HEK293 (cell line): ENCODE data around the gene IL1A.
A peak's percentile ranks its signal among the peaks of the same experiment; 100 is the strongest.

ENCODE experiments used
- CTCF ChIA-PET: fragments of 350-600 bp; formaldehyde crosslinking; extraction: SDS; loops from one replicate; lab custom pipeline; 2021; ENCODE audit warnings: antibody characterized with exemption; lab: Yijun Ruan, JAX
- POLR2A ChIA-PET: fragments of 300-600 bp; formaldehyde crosslinking; extraction: SDS; loops from one replicate; lab custom pipeline; 2020; ENCODE audit warnings: antibody characterized with exemption, inconsistent platforms; lab: Yijun Ruan, JAX
- H3K27ac ChIP-seq: fragments of 200-500 bp; sonication (Bioruptor generic); 2 replicates; pipeline ENCODE4 v1.5.1; 2014; ENCODE audit warnings: low read depth, low read length, control low read depth, inconsistent platforms; ENCODE audit errors: extremely low read depth
- H3K36me3 ChIP-seq, 2 experiments: fragments of 200-500 bp in 1 of 2; sonication (Bioruptor generic) in 1 of 2; 1 replicate in 1 of 2; 2 replicates in 1 of 2; pipeline ENCODE4 v1.5.1; 2014 to 2017; ENCODE audit warnings: inconsistent platforms in 2 of 2, low read length in 2 of 2; ENCODE audit not compliant: control insufficient read depth in 2 of 2, insufficient read depth in 1 of 2
- H3K4me1 ChIP-seq: fragments of 200-500 bp; sonication (Bioruptor generic); 2 replicates; pipeline ENCODE4 v1.5.1; 2014; ENCODE audit warnings: mild to moderate bottlenecking, low read length, inconsistent platforms; ENCODE audit not compliant: control insufficient read depth, insufficient read depth
- H3K4me3 ChIP-seq: 2 replicates; pipeline ENCODE4 v1.5.1; 2011; ENCODE audit warnings: low read depth, mild to moderate bottlenecking, control low read depth, low read length, moderate library complexity
- H3K9me3 ChIP-seq: fragments of 200-500 bp; sonication (Bioruptor generic); 2 replicates; pipeline ENCODE4 v1.5.1; 2014; ENCODE audit warnings: low read depth, low read length, inconsistent platforms; ENCODE audit not compliant: control insufficient read depth, insufficient read depth
- GFI1B ChIP-seq: fragments of 450-650 bp; formaldehyde crosslinking; IDR thresholded peaks from 2 replicates; pipeline ENCODE4 v1.5.1; 2016; ENCODE audit warnings: missing biosample characterization, missing genetic modification characterization
- GLI2 ChIP-seq: fragments of 450-650 bp; formaldehyde crosslinking; IDR thresholded peaks from 2 replicates; pipeline ENCODE4; 2017; ENCODE audit warnings: missing biosample characterization, missing genetic modification characterization, low read depth, borderline replicate concordance
- HIC1 ChIP-seq: fragments of 450-650 bp; formaldehyde crosslinking; IDR thresholded peaks from 2 replicates; pipeline ENCODE4 v1.5.1; 2016; ENCODE audit warnings: missing biosample characterization, missing genetic modification characterization
- KLF10 ChIP-seq: fragments of 450-650 bp; IDR thresholded peaks from 2 replicates; pipeline ENCODE4 v1.5.1; 2018; ENCODE audit warnings: missing biosample characterization, mild to moderate bottlenecking, missing genetic modification characterization
- PBX3 ChIP-seq: sonication (generic); formaldehyde crosslinking; IDR thresholded peaks from 2 replicates; pipeline ENCODE4 v1.8.1; 2022; ENCODE audit warnings: mild to moderate bottlenecking, moderate library complexity, missing genetic modification reagents
- SALL2 ChIP-seq: fragments of 450-650 bp; formaldehyde crosslinking; IDR thresholded peaks from 2 replicates; pipeline ENCODE4 v1.5.0; 2017; ENCODE audit warnings: missing biosample characterization, mild to moderate bottlenecking, missing genetic modification characterization, borderline replicate concordance
- SCRT2 ChIP-seq: fragments of 450-650 bp; formaldehyde crosslinking; IDR thresholded peaks from 2 replicates; pipeline ENCODE4 v1.5.1; 2016; ENCODE audit warnings: missing biosample characterization, missing genetic modification characterization
- TCF7L2 ChIP-seq: IDR thresholded peaks from 2 replicates; pipeline ENCODE4 v1.6.1; 2011; ENCODE audit warnings: low read depth, mild to moderate bottlenecking, inconsistent platforms, low read length, moderate library complexity, borderline replicate concordance
- YY1 ChIP-seq: fragments of 450-650 bp; formaldehyde crosslinking; IDR thresholded peaks from 2 replicates; pipeline ENCODE4 v1.5.1; 2018; ENCODE audit warnings: missing biosample characterization, missing genetic modification characterization
- ZBTB17 ChIP-seq: fragments of 450-650 bp; formaldehyde crosslinking; IDR thresholded peaks from 2 replicates; pipeline ENCODE4 v1.5.1; 2016; ENCODE audit warnings: missing biosample characterization, missing genetic modification characterization
- ZBTB26 ChIP-seq: fragments of 450-650 bp; formaldehyde crosslinking; optimal IDR thresholded peaks from 2 replicates; pipeline ENCODE3; 2016; ENCODE audit warnings: missing biosample characterization, mild to moderate bottlenecking, missing genetic modification characterization
- ZBTB49 ChIP-seq: fragments of 450-650 bp; formaldehyde crosslinking; IDR thresholded peaks from 2 replicates; pipeline ENCODE4 v1.5.1; 2016; ENCODE audit warnings: missing biosample characterization, missing genetic modification characterization, low read depth
- ZBTB6 ChIP-seq: fragments of 450-650 bp; formaldehyde crosslinking; IDR thresholded peaks from 2 replicates; pipeline ENCODE4 v1.5.1; 2017; ENCODE audit warnings: missing biosample characterization, missing genetic modification characterization
- ZFP37 ChIP-seq: fragments of 450-650 bp; formaldehyde crosslinking; IDR thresholded peaks from 2 replicates; pipeline ENCODE4 v1.5.1; 2016; ENCODE audit warnings: missing biosample characterization, missing genetic modification characterization
- ZNF121 ChIP-seq: fragments of 450-650 bp; formaldehyde crosslinking; IDR thresholded peaks from 2 replicates; pipeline ENCODE4 v1.5.1; 2016; ENCODE audit warnings: missing biosample characterization, missing genetic modification characterization
- ZNF157 ChIP-seq: fragments of 450-650 bp; formaldehyde crosslinking; IDR thresholded peaks from 2 replicates; pipeline ENCODE4 v1.5.1; 2016; ENCODE audit warnings: missing biosample characterization, missing genetic modification characterization
- ZNF19 ChIP-seq: fragments of 450-650 bp; formaldehyde crosslinking; IDR thresholded peaks from 2 replicates; pipeline ENCODE4; 2016; ENCODE audit warnings: missing biosample characterization, missing genetic modification characterization, low read depth
- ZNF239 ChIP-seq: fragments of 450-650 bp; formaldehyde crosslinking; IDR thresholded peaks from 2 replicates; pipeline ENCODE4 v1.5.1; 2016; ENCODE audit warnings: missing biosample characterization, missing genetic modification characterization
- ZNF324 ChIP-seq: fragments of 450-650 bp; formaldehyde crosslinking; IDR thresholded peaks from 2 replicates; pipeline ENCODE4 v1.5.1; 2016; ENCODE audit warnings: missing biosample characterization, missing genetic modification characterization
- ZNF416 ChIP-seq: fragments of 450-650 bp; formaldehyde crosslinking; IDR thresholded peaks from 2 replicates; pipeline ENCODE4 v1.5.1; 2016; ENCODE audit warnings: missing biosample characterization, missing genetic modification characterization
- ZNF529 ChIP-seq: fragments of 450-650 bp; formaldehyde crosslinking; IDR thresholded peaks from 2 replicates; pipeline ENCODE4 v1.5.1; 2017; ENCODE audit warnings: missing genetic modification characterization, missing biosample characterization; ENCODE audit not compliant: insufficient replicate concordance
- ZNF610 ChIP-seq: fragments of 450-650 bp; formaldehyde crosslinking; IDR thresholded peaks from 2 replicates; pipeline ENCODE4 v1.5.1; 2016; ENCODE audit warnings: missing biosample characterization, missing genetic modification characterization, borderline replicate concordance
- ZNF645 ChIP-seq: fragments of 450-650 bp; formaldehyde crosslinking; IDR thresholded peaks from 2 replicates; pipeline ENCODE4; 2016; ENCODE audit warnings: missing biosample characterization, missing genetic modification characterization
- ZNF791 ChIP-seq: fragments of 450-650 bp; formaldehyde crosslinking; IDR thresholded peaks from 2 replicates; pipeline ENCODE4 v1.5.1; 2016; ENCODE audit warnings: missing biosample characterization, missing genetic modification characterization
- ZSCAN18 ChIP-seq: fragments of 450-650 bp; formaldehyde crosslinking; IDR thresholded peaks from 2 replicates; pipeline ENCODE4 v1.5.1; 2016; ENCODE audit warnings: missing biosample characterization, missing genetic modification characterization

Gene IL1A

GRCh38 chr2:112754564-112754963 is 29.7 kb downstream of the IL1A start:
- no peak overlapping the region for H3K27ac ChIP-seq
- POLR2A ChIA-PET, result interaction anchor here (1.5 kb wide), 1 partner anchor 10 kb away, joined by 4 read pairs; the partner anchor contains the start of gene CKAP2L
- no peaks in the 10 kb centered on the region for H3K9me3 ChIP-seq
- peaks cover 16% of the 10 kb centered on the region for H3K4me1 ChIP-seq
- TF ChIP-seq ZNF157 (tag by site-specific recombination), result no peak
- TF ChIP-seq GLI2 (tag by site-specific recombination), result no peak
- TF ChIP-seq HIC1 (tag by site-specific recombination), result no peak
- TF ChIP-seq ZNF645 (tag by site-specific recombination), result no peak
- TF ChIP-seq ZBTB17 (tag by site-specific recombination), result no peak
- no peak for TF ChIP-seq ZNF610 (tag by site-specific recombination)
- no peak for TF ChIP-seq ZBTB6 (tag by site-specific recombination)
- no peak for TF ChIP-seq ZBTB26 (tag by site-specific recombination)
- TF ChIP-seq ZNF19, result no peak
- no peak for TF ChIP-seq ZNF416 (tag by site-specific recombination)
- TF ChIP-seq ZNF791 (tag by site-specific recombination), result no peak
- no peak overlapping the region for H3K4me3 ChIP-seq
- CTCF ChIA-PET, result interaction anchor here (0.6 to 2.7 kb wide), 4 partner anchors 8 to 204 kb away, joined by 3 to 16 read pairs (median 10); no protein-coding TSS in a partner anchor
- peaks cover 32 to 77% of the 10 kb centered on the region in 2 experiments for H3K36me3 ChIP-seq

GRCh38 chr2:112752667-112753066 is 31.6 kb downstream of the IL1A start:
- H3K27ac ChIP-seq, result 0 out of 2 replicates have a peak overlapping the region, but pooled peaks have one; percentile 32
- no peak overlapping the region for H3K4me3 ChIP-seq
- POLR2A ChIA-PET, result no interaction called here
- peaks cover 29 to 64% of the 10 kb centered on the region in 2 experiments for H3K36me3 ChIP-seq
- no peak for TF ChIP-seq ZNF239 (tag by site-specific recombination)
- no peak for TF ChIP-seq ZNF121 (tag by site-specific recombination)
- TF ChIP-seq ZBTB49 (tag by site-specific recombination), result no peak
- TF ChIP-seq YY1 (tag by site-specific recombination), result no peak
- no peak for TF ChIP-seq PBX3 (CRISPR knock-in tag)
- no peak for TF ChIP-seq GFI1B (tag by site-specific recombination)
- no peak for TF ChIP-seq SALL2 (tag by site-specific recombination)
- TF ChIP-seq ZFP37, result no peak
- no peak for TF ChIP-seq ZNF529
- TF ChIP-seq KLF10 (tag by site-specific recombination), result no peak
- TF ChIP-seq ZSCAN18, result no peak
- TF ChIP-seq SCRT2 (tag by site-specific recombination), result no peak
- TF ChIP-seq ZNF324 (tag by site-specific recombination), result no peak
- no peak for TF ChIP-seq TCF7L2
- CTCF ChIA-PET, result interaction anchor here (0.6 to 7.9 kb wide), 9 partner anchors 8 to 370 kb away, joined by 3 to 177 read pairs (median 3); no protein-coding TSS in a partner anchor
- H3K9me3 ChIP-seq, result no peaks in the 10 kb centered on the region
- peaks cover 16% of the 10 kb centered on the region for H3K4me1 ChIP-seq
